ENCODE data around the gene PPP2R2B.

Gene PPP2R2B

DNA sequence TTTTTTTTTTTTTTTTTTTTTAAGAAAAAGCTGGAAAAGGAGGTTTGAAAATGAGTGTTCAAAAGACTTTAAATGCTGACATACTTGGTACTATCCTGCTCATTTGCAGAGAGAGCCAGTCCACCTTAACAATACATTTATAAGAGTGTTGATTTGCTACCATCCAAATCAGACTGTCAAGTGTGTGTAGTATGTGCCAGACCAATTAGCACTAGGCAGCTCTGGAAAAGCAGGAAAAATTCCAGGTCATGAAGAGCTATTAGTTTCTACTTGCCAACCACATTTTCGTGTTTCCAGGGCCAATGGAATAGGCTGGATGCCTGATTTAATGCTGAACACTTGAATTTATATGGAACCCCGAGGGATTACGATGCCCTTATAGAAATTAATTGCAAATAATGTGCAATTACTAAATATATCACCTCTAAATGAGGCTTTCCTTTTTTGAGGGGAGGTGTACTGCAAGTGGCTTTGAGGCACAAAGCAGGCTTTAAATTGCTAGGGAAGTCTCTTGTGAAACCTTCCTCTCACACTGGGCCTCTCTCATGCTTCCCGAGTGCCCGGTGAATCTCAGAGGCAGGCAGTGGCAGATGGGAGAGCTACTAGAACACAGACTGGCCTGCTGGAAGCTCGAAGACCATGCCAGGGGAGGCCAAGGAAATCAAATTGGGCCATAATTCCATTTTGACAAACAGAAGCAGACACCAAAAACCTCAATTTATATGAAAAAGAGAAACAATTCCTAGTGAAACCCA lies 178.7 kb downstream of the PPP2R2B start:
- TF ChIP-seq, protein P1, sequence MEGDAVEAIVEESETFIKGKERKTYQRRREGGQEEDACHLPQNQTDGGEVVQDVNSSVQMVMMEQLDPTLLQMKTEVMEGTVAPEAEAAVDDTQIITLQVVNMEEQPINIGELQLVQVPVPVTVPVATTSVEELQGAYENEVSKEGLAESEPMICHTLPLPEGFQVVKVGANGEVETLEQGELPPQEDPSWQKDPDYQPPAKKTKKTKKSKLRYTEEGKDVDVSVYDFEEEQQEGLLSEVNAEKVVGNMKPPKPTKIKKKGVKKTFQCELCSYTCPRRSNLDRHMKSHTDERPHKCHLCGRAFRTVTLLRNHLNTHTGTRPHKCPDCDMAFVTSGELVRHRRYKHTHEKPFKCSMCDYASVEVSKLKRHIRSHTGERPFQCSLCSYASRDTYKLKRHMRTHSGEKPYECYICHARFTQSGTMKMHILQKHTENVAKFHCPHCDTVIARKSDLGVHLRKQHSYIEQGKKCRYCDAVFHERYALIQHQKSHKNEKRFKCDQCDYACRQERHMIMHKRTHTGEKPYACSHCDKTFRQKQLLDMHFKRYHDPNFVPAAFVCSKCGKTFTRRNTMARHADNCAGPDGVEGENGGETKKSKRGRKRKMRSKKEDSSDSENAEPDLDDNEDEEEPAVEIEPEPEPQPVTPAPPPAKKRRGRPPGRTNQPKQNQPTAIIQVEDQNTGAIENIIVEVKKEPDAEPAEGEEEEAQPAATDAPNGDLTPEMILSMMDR (conservative IDR thresholded peaks at IDR 0.05; ENCODE audit: low read depth, low read length): no peak
- no peak for DNase-seq (ENCODE audit: low read depth)
- no peak overlapping the region for H3K4me3 ChIP-seq (ENCODE audit: low read depth, low read length)

DNA sequence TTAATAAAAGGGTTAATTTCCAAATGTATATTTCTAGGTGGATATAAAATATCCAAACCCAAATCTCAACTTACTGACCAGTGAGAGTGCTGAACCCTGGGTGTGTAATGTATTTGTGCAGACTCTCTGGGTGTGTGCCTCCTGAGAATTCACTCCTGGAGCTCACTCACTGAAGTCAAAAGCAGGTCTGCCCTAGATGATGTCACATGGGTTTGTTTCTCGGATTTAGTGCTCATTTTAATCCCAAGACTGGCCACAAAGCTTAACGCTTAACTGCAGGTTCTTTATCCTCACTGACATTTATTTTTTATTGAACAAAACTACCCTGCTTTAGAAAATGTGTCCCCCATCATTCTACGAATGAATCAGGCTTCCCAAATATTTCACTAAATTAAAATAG lies 179.4 kb downstream of the PPP2R2B start:
- H3K4me3 ChIP-seq (ENCODE audit: low read depth, low read length): no peak overlapping the region
- TF ChIP-seq, protein P1 (conservative IDR thresholded peaks at IDR 0.05; ENCODE audit: low read depth, low read length): no peak
- no peak for DNase-seq (ENCODE audit: low read depth)

DNA sequence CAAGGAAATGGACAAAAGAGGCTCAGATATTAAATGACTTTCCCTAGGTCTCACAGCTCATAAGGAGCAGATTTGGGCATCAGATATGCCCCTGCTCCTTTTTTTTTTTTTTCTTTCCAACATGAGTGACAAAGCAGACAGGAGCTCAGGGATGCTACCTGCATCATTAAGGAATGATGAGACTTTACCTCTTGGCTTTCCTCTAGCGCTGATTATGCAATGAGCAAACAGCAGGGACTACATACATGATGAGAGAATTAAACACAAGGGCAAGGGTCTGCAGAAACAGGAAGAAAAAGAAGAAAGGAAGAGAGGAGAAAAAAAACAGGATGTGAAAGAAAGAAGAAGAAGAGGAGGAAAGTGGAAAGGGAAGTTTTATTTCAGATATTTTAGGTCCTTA lies 179.9 kb downstream of the PPP2R2B start:
- TF ChIP-seq, protein P1 (conservative IDR thresholded peaks at IDR 0.05; ENCODE audit: low read depth, low read length): no peak
- no peak overlapping the region for H3K4me3 ChIP-seq (ENCODE audit: low read depth, low read length)
- DNase-seq (ENCODE audit: low read depth): no peak

DNA sequence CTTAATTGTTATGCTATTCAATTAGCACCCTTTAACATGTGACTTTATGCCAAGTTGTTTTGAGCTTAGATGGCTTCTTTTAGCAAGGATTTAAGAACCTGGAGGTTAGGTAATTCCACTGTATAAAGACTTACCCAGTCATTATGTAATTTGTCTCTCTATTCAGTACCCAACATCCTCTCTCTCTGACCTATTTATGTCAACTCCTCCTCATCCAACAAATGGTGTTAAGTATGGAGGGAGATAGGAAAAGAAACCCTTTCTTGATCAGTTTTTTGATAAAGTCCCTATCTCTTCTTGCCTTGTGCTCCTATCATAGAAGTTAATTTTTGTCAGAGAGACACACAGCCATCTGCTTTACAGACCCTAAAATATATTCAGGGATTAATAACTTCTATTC lies 181.3 kb downstream of the PPP2R2B start:
- DNase-seq (ENCODE audit: low read depth): no peak
- TF ChIP-seq, protein P1 (conservative IDR thresholded peaks at IDR 0.05; ENCODE audit: low read depth, low read length): no peak
- no peak overlapping the region for H3K4me3 ChIP-seq (ENCODE audit: low read depth, low read length)

DNA sequence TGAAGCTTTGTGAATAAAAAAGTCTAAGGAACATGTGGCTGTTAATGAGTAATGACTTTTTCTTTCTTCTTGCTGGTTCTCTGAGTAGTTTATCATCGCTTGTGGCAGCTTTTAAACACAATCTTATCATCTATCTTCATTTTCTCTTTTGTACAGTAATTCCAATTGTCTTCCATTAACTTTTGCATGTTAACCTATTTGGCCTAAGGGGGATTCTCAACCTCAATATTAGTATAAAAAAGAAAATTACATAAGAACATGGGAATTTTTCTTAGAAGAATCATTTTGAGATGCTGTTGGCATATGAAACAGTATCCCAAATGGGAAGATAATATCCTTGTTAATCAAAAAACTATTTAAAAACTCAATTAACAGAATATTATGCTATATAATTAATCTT lies 182.9 kb downstream of the PPP2R2B start:
- DNase-seq (ENCODE audit: low read depth): no peak
- H3K4me3 ChIP-seq (ENCODE audit: low read depth, low read length): no peak overlapping the region
- TF ChIP-seq, protein P1 (conservative IDR thresholded peaks at IDR 0.05; ENCODE audit: low read depth, low read length): no peak

DNA sequence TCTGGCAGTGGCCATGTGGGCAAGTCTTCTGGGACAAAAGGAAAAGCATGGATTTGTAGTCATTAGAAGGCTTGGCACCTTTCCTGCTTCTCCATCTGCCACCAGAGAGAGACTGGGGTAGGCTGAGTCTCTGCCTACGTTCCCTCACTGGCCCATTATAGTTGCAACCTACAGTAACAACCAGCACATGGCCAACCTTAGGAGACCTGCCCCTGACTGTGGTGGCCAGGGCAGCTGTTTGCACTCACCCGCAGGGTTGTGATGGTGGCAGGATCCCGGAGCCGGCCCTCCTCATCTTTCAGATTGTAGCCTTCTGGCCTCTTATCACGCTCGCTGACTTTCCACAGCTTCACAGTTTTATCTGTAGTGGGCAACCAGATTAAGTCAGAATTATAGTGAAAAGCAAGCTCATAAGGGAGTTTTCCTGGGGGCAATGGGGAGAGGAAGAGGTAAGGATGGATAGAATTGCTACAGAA lies 187.6 kb downstream of the PPP2R2B start:
- TF ChIP-seq, protein P1 (conservative IDR thresholded peaks at IDR 0.05; ENCODE audit: low read depth, low read length): no peak
- H3K4me3 ChIP-seq (ENCODE audit: low read depth, low read length): no peak overlapping the region
- DNase-seq (ENCODE audit: low read depth): no peak

DNA sequence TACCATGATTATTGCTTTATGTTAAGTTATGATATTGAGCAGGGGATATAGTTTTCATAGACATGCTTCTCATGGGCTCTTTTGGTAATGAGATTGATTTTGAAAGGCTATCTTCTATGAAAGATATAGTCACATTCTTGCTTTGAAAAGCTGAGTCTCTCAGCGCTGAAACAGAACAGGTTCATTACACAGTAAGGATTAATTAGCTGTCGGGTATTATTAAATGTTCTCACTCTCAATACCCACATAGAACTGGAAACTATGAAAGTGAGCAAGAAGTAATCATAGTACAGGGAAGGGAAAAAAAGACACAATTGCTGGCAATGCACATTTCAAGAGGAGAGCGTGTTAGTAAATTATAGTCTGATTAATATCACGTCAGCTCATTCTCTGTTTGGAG lies 190.9 kb downstream of the PPP2R2B start:
- no peak overlapping the region for H3K4me3 ChIP-seq (ENCODE audit: low read depth, low read length)
- no peak for DNase-seq (ENCODE audit: low read depth)
- TF ChIP-seq, protein P1 (conservative IDR thresholded peaks at IDR 0.05; ENCODE audit: low read depth, low read length): no peak
